KBM-7 (cell line): ENCODE results near the gene ZCCHC24.

Experiments used
- DNase-seq: peaks from one replicate; pipeline ENCODE4 v3.0.0-alpha.2; 2015
- in situ Hi-C: fragments of 300-500 bp; cut with MboI; formaldehyde crosslinking; loops from 2 replicates; pipeline ENCODE4 v1.14.3; 2020; ENCODE audit warnings: low sequenced_read_pairs, low pct_unique_long_range_greater_than_20kb, mixed read lengths

ZCCHC24 gene

GRCh38 chr10:79380946-79381721, 64.3 kb downstream of the ZCCHC24 start:
- no peak for DNase-seq
- in situ Hi-C loops: loop anchor here (25.0 kb wide), 1 partner anchor 106 kb away; no protein-coding TSS in a partner anchor

DNA sequence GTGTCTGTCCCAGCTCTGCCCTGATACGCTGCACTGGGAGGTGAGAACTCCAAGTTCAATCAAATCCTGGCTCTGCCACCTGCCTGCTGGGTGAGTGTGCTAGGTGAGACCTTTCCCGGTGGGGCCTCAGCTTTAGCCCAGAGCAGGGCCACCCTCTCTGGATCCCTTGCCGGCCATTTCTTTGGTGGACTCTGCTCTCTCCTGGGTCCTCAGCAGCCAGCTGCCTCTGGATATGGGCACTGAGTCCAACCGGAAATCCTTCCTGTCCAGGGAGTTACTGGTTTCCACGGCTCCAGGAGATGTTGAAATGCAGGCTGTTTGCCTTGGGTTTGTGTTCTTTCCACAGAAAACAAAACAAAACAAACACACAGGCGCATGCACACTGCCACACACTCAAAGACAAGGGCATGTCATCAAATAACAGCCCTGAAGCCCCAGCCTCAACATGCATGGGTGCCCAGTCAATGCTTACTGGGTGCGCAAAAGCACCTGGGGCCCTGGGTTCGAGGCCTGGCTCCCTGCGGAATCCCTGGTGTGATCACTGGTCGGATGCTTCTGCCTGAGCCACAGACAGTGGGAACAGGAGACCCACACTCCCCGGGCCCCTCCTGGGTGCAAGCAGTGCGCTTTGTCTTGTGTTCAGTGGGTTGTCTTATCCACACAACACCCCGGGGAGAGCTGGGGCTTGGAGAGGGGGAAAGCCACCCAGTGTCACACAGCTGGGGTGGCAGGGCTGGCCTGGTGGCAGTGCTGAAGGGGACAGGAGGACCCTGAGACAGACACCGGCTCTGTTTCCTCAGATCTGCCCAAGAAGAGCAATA, 65.1 kb downstream of the ZCCHC24 start:
- no peak for DNase-seq
- in situ Hi-C loops: loop anchor here (25.0 kb wide), 1 partner anchor 107 kb away; no protein-coding TSS in a partner anchor

GRCh38 chr10:79379512-79380124, 65.8 kb downstream of the ZCCHC24 start:
- in situ Hi-C loops: loop anchor here (25.0 kb wide), 1 partner anchor 108 kb away; no protein-coding TSS in a partner anchor
- no peak for DNase-seq

DNA sequence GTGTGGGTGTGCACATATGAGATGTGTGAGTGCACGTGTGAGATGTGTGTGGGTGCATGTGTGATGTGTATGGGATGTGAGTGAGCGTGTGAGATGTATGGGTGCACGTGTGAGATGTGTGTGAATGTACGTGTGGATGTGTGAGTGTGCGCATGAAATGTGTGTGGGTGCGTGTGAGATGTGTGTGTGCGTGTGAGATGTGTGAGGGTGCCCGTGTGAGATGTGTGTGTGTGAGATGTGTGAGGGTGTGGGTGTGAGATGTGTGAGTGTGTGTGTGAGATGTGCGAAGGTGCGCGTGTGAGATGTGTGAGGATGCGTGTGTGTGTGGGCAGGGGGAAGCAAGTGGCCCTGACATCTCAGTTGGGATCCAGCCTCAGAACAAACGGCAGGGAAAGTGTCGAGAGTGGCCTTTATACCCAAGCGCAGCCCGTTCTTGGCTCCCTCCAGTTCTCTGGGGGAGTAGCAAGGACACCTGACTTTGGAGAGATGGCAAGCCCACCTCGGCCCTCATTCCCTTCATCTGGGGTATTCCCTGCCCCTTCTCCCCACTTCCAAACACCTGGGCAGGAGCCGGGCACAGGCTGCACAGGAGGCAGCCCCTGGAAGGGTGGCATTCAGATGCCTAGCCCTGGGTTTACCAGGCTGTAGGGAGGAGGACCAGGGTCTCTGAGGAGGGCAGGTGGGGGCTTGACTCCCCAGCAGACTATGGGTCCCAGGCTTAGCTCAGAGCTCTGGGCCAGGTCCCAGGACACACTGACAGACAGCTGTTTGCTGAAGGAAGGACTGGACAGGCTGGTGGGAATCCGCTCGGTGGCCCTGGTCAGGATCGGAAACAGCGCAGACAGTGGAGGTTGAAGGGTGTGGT, 66.5 kb downstream of the ZCCHC24 start:
- in situ Hi-C loops: loop anchor here (25.0 kb wide), 1 partner anchor 108 kb away; no protein-coding TSS in a partner anchor
- no peak for DNase-seq

- in situ Hi-C loops: loop anchor here (25.0 kb wide), 1 partner anchor 109 kb away; no protein-coding TSS in a partner anchor
These were observed 67.1 kb downstream of the ZCCHC24 start for GRCh38 chr10:79378383-79378646.

GRCh38 chr10:79377557-79378382, 67.7 kb downstream of the ZCCHC24 start:
- in situ Hi-C loops: loop anchor here (25.0 kb wide), 1 partner anchor 110 kb away; no protein-coding TSS in a partner anchor

More at GRCh38 chr10:79378383-79378646, 67.1 kb downstream of the ZCCHC24 start:
- DNase-seq: no peak

DNA sequence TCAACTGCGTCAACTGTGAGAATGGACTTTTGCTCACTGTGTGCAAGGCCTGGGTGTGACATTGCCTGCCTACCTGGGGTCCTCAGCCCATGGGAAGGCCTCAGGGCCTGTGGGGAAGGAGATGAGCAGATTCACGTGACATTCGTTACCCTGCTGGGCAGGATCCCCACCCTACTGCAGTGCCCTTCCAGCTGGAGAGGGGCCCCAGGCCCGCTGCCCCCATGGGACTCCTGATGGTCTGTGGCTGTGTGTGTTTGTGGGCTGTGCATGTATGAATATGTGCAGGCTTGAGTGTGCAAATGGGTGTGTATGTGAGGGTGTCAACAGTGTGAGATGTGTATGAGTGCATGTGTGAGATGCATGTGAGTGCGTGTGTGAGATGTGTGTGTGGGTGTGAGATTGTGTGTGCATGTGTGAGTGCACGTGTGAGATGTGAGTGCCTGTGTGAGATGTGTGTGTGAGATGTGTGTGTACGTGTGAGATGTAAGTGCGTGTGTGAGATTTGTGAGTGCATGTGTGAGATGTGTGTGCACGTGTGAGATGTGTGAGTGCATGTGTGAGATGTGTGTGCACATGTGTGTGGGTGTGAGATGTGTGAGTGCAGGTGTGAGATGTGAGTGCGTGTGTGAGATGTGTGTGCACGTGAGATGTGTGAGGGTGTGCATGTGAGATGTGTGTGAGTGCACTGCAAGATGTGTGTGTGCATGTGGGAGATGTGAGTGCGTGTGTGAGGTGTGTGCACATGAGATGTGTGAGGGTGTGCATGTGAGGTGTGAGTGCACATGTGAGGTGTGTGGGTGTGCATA, 68.5 kb downstream of the ZCCHC24 start:
- no peak for DNase-seq
- in situ Hi-C loops: loop anchor here (25.0 kb wide), 1 partner anchor 110 kb away; no protein-coding TSS in a partner anchor

More at GRCh38 chr10:79377557-79378382, 67.7 kb downstream of the ZCCHC24 start:
- no peak for DNase-seq

DNA sequence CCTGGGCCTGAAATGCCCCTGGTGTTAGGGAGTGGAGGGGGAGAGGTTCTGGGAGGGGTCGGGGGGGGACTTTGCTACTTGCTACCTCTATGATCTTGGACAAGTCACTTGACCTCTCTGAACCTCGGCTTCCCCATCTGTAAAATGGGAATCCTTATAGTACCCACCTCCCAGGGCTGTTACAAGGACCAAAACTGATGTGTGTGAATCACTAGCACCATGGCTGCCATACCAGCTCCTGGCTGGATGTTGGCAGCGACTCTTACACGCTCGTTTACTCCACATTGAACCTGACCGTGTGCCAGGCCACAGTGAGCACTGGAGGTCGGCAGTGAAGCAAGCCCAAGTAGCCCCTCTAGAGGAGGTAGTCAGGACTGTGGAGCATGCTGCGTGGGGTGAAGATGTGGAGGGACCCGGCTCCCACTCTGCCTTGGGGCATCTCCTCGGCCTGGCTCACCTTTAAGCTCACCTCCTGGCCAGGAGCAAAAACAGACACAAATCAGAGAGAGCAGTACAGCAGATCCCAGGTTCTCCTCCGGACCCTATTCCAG, 69.3 kb downstream of the ZCCHC24 start:
- DNase-seq: no peak
- in situ Hi-C loops: loop anchor here (25.0 kb wide), 1 partner anchor 111 kb away; no protein-coding TSS in a partner anchor

GRCh38 chr10:79375321-79376077, 69.9 kb downstream of the ZCCHC24 start:
- no peak for DNase-seq
- in situ Hi-C loops: loop anchor here (25.0 kb wide), 1 partner anchor 112 kb away; no protein-coding TSS in a partner anchor

- in situ Hi-C loops: loop anchor here (25.0 kb wide), 1 partner anchor 113 kb away; no protein-coding TSS in a partner anchor
- DNase-seq: peak; percentile 72
These were observed 70.9 kb downstream of the ZCCHC24 start for GRCh38 chr10:79374312-79375191.

- DNase-seq: no peak
- in situ Hi-C loops: no loop called here
These were observed 72.6 kb downstream of the ZCCHC24 start for GRCh38 chr10:79372871-79373270.

- in situ Hi-C loops: no loop called here
- no peak for DNase-seq
These were observed 77.8 kb downstream of the ZCCHC24 start for GRCh38 chr10:79367426-79368189.

DNA sequence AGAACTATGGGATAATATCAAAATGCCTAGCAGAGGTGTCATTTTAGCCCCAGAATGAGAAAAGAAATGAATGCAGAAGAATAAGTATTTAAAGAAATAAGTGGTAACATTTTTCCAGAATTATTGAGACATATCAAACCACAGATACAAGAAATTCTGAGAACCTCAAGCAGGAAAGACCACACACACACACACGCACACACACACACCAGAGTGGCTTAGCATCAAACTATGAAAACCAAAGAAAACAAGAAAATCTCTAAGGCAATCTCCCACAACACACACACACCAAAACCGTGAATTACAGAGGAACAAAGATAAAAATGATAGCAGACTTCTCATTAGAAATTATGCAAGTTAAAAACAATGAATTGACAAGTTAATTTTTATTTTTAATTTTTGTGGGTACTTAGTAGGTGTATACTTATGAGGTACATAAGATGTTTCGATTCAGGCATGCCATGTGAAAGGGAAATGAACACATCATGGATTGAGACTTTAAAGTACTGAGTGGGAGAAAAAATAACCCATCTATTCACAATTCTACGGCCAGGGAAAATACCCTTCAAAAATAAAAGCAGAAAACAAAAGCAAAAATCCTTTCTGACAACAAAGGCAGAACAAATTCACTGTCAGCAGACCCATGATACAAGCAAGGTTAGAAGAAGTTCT, 83.6 kb downstream of the ZCCHC24 start:
- no peak for DNase-seq
- in situ Hi-C loops: no loop called here
